C4-2B (cell line): ENCODE data around the gene INF2.

ENCODE experiments used
- H3K27ac ChIP-seq: fragments of 450-650 bp; 2 replicates; pipeline ENCODE4 v1.5.1; 2017
- ZFX ChIP-seq: fragments of 450-650 bp; IDR thresholded peaks from 2 replicates; pipeline ENCODE4 v1.6.1; 2017
- TF ChIP-seq, protein P1 (sequence below): fragments of 450-650 bp; conservative IDR thresholded peaks from 2 replicates; pipeline ENCODE4 v1.5.1; 2017; ENCODE audit warnings: mild to moderate bottlenecking

Gene INF2

DNA sequence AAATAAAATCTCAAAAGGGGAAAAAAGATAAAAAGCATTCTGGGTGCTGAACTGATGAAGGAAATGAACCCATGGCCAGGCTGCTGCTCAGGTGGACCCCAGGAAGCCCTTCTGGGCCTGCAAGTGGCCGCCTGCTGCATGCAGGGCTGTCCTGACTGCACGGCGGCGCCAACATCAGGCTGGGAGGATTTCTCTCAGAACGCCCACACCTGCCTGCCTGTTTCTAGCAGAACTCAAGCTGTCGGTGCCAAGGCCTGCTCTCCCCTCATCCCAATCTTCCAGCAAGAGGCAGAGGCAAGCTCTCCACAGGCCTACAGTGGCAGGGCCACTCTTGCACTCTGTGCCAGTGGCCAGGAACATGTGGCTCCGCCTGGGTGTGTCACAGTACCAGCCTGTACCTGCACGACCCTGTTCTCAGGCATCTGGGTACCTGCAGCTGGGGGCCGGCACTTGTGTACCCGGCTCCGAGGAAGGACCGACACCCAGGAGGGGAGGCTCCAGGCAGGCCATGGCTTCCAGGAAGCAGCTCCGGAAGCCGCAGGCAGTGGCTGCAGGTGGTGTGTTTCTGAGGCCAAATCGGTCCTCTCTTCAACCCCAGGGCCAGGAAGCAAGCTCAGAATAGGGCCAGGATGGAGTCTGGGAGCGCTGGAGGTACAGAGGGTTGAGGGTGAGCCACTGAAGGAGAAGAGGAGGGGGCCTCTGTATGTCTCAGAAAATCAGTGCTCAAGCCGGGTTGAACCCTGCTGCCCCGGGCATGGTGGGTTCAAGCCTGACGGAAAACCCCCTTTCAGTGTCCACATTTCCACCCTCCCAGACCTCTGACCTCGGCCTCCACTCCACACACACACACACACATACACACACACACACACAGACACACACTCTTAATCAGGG, 2.5 kb upstream of the INF2 start:
- TF ChIP-seq ZFX, result no peak
- TF ChIP-seq, protein P1, sequence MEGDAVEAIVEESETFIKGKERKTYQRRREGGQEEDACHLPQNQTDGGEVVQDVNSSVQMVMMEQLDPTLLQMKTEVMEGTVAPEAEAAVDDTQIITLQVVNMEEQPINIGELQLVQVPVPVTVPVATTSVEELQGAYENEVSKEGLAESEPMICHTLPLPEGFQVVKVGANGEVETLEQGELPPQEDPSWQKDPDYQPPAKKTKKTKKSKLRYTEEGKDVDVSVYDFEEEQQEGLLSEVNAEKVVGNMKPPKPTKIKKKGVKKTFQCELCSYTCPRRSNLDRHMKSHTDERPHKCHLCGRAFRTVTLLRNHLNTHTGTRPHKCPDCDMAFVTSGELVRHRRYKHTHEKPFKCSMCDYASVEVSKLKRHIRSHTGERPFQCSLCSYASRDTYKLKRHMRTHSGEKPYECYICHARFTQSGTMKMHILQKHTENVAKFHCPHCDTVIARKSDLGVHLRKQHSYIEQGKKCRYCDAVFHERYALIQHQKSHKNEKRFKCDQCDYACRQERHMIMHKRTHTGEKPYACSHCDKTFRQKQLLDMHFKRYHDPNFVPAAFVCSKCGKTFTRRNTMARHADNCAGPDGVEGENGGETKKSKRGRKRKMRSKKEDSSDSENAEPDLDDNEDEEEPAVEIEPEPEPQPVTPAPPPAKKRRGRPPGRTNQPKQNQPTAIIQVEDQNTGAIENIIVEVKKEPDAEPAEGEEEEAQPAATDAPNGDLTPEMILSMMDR, result no peak
- no peak overlapping the region for H3K27ac ChIP-seq

DNA sequence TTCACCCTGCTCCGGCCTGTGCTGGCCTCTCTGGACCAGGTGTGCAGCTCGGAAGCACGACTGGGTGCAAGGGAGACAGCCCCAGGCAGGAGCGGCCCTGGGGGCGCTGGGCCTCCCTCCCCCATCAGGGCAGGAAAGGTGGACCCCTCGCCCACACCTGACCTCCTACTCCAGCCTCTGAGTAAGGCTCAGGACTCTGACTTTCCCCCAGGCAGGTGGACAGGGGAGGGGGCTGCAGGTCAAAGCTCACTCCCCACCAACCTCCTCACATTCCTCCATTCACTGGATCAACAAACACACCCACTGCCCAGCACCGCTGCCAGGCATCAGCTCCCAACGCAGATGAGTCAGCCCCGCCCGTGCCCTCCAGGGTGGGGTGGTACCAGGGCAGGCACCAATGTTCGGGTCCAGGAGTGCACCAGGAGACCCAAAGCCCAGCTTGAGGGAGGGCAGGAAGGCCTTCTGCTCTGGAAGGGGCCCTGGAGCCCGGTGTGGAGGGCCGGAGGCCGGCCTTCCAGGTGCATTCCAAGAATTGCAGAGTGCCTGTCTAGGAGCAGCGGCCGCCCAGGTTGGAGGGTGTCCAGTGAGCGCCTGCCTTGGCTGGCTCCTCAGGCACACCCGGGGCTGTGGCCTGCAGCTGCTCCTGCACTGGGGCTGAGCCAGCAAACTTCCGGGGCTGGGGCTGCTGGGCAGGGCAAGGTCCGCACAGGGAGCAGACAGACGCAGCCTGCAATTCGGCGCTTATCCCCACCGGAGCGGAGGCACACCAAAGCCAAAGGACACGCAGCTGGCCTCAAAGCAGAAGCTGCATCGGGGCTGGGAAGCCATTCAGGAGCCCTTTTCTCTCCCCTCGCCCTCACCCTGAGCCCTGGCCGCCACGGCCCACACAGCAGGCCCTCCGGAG, 1.6 kb upstream of the INF2 start:
- TF ChIP-seq, protein P1, result no peak
- no peak for TF ChIP-seq ZFX
- H3K27ac ChIP-seq, result peak overlapping the region; percentile 77

DNA sequence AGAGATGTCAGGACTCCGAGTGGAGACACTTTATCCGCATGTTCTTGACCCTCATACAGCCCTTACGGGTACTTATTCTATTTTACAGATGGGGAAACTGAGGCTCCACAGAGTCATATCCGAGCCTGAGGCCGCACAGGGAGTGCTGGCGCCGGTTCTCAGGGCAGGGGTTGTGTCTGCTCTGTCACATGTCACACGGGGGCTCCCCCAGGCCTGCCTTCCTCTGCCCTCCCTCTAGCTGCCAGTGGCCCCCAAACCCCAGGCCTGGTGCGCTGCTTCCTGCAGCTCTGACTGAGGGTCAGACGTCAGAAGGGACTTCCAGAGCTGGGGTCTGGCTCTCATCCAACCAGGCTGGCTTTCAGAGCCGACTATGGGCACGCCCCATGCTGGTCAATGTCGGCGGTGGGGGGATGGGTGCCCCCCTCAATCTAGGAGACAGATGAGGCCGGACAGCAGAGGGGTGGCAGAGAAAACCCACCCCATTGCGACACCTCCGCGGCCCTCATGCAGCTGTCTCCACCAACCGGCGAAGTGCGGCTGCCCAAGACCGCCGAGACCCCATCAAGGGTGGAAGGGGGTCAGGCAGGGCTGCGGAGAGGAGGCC, 811 bp upstream of the INF2 start:
- TF ChIP-seq, protein P1, result no peak
- no peak for TF ChIP-seq ZFX
- peak overlapping the region; percentile 77 for H3K27ac ChIP-seq

DNA sequence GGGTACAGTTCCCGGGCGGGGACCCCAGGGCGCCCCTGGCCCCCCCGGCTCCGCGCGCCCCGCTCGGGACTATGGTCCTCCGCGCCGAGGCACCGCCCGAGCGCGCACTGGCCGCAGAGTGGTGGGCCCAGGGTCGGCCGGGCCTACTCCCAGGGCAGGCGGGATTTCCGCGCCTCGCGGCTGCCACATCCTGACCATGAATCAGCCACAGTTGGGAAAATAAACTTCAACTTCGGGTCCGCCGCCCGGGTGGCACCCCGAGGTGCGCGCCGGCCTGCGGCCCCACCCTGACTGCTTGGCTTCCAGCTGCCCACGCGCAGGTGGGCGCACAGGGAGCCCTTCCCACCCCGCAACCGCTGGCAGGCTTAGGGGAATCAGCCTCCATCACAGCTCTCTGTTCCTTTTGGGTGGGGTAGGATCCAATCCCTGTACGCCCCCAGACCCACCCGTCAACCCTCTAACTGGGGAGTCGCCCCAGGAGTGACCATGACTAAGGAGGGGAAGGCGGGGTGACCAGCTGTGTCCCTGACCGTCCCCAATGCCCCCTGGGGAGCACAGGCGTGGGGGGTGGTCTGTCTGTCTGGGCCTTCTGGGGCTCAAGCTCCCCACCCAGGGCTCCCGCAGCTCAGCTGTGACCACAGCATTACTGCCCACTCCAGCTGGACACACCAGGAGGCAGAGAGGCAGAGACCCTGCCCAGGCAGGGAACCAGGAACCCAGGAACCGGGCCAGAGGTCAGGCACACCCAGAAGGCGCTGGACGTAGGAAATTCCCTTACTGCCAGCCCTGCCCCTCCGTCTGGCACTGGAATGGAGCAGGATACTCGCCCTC, 678 bp downstream of the INF2 start:
- peak overlapping the region; percentile 77 for H3K27ac ChIP-seq
- TF ChIP-seq ZFX, result peak; percentile 93; the same call in 1 of the 2 replicates
- TF ChIP-seq, protein P1, result no peak

DNA sequence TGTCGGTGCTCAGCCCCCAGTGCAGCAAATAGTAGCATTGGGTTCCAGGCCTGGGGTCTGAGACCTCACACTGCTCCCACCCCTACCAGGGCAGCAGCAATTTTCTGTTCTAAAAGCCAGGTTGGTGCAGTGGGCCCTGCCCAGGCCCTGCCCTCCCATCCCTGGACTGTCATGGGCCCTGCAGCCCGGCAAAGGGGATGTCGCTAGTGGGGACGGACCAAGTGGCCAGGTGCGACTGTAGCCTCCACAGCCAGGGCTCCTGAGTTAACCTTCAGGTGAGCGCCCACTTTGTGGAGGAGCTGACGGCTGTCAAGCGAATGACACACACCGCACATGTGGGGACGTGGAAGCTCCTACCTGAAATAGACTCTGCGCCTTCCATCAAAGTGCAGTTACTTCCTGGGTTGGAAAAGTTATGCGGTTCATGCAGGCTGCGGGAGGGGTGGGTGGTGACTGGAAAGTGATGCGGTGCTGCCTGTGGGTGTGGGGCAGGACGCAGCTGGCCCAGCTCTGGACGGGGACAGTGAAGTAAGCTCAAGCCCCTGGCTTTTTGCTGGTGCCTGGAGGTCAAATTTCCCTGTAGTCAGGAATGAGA, 1.5 kb downstream of the INF2 start:
- TF ChIP-seq, protein P1, result no peak
- TF ChIP-seq ZFX, result no peak
- H3K27ac ChIP-seq, result no peak overlapping the region

DNA sequence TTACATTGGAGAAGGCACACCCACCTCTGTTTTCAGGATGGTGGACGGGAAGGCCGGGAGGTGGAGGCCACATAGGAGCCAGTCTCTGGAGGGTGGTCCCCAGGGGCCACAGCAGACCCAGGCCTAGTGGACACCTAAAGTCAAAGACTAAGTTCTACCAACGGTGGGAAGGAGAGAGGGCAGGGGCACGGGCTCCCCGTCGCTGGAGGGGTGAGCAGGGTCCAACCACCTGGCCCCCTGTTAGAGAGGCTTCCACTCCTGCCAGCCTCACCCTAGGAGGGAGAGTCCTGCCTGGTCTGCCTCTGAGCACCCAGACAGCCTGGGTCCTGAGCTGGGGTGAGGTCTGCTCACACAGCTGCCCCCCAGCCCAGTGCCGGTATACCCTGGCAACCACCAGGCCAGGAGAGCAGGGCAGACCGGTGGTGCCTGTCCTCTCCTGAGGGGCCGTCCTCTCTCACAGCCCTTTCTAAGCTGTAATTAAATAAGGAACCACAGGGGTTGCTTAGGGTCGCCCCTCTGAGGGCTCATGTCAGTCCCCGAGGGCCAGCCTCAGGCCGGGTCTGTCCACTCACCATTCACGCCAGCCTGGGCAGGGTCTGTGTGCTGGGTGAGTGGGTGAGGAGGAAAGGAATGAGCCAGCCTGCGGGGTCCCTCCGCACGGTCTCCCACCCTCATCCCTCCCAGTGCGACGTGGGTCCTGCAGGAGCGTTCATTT, 2.3 kb downstream of the INF2 start:
- no peak overlapping the region for H3K27ac ChIP-seq
- no peak for TF ChIP-seq ZFX
